Measurements from ENCODE around the gene CT47C1. TPM values are rescaled to one million over a fixed set of nuclear protein-coding genes. Genes with fewer than 3 reads are reported as not detected.
A peak's percentile ranks its signal among the peaks of the same experiment; 100 is the strongest.

The CT47C1 gene
- total RNA-seq, 4 donors from 2014 or later, result not detected

DNA sequence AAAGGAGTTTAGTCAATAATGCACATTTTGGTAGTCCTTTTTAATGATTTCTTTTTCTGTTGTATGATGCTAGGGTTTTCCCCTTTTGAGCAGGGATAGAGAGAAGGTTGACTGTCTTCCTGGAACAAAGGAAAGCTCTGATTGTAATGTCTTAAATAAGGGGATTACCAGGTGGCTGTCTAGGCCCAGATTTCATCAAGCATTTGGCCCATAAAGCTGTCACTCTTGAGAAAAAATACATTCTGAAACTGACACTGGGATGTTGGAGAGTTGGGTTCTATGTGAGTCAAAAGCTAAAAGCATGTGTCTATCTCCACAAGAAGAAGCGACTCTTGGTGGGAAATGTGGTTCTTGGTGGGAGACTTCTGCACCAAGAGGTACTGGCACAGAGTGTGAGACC, 28.4 kb downstream of the CT47C1 start:
- 85 to 100% methylated on average over 1 of the region's 1 CpG for WGBS, 2 donors
- H3K27me3 ChIP-seq, result no peaks in the 10 kb centered on the region
- no peaks in the 10 kb centered on the region for H3K4me1 ChIP-seq
- no peak overlapping the region for H3K4me3 ChIP-seq
- DNase-seq (ENCODE audit: low spot score in 2 of 2), result no peak
- no peaks in the 10 kb centered on the region for H3K9me3 ChIP-seq
- H3K36me3 ChIP-seq, result no peaks in the 10 kb centered on the region
- H3K27ac ChIP-seq, result no peak overlapping the region
- TF ChIP-seq EP300 (IDR thresholded peaks at IDR 0.05), result no peak
- no peak for TF ChIP-seq POLR2A (IDR thresholded peaks at IDR 0.05)
- TF ChIP-seq, protein P1, sequence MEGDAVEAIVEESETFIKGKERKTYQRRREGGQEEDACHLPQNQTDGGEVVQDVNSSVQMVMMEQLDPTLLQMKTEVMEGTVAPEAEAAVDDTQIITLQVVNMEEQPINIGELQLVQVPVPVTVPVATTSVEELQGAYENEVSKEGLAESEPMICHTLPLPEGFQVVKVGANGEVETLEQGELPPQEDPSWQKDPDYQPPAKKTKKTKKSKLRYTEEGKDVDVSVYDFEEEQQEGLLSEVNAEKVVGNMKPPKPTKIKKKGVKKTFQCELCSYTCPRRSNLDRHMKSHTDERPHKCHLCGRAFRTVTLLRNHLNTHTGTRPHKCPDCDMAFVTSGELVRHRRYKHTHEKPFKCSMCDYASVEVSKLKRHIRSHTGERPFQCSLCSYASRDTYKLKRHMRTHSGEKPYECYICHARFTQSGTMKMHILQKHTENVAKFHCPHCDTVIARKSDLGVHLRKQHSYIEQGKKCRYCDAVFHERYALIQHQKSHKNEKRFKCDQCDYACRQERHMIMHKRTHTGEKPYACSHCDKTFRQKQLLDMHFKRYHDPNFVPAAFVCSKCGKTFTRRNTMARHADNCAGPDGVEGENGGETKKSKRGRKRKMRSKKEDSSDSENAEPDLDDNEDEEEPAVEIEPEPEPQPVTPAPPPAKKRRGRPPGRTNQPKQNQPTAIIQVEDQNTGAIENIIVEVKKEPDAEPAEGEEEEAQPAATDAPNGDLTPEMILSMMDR (IDR thresholded peaks at IDR 0.05), result no peak

DNA sequence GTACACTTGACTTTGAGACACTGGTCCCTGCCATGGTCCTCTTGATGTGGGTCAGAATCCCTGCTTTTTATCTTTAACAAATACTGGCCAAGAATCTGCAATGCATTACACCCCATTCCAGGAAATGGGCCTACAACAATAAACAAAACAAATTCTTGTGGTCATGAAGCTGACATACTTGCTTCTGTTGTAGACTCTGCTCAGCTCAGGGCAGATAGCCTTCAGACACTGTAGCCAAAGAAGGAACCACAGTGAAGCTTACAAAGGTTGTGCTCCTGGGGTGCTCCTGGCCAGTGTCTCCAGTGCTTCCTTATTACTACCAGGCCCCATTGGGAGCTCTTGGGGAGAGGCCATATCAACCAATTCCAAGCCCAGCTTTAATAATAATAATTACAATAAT, 33.0 kb downstream of the CT47C1 start:
- no peak overlapping the region for H3K27ac ChIP-seq
- H3K4me3 ChIP-seq, result no peak overlapping the region
- TF ChIP-seq, protein P1 (IDR thresholded peaks at IDR 0.05), result no peak
- no peak for TF ChIP-seq POLR2A (IDR thresholded peaks at IDR 0.05)
- no peak for TF ChIP-seq EP300 (IDR thresholded peaks at IDR 0.05)
- H3K9me3 ChIP-seq, result no peaks in the 10 kb centered on the region
- H3K27me3 ChIP-seq, result peaks cover 0 to 14% of the 10 kb centered on the region in 2 donors
- no peaks in the 10 kb centered on the region for H3K36me3 ChIP-seq
- no peaks in the 10 kb centered on the region for H3K4me1 ChIP-seq
- no peak for DNase-seq (ENCODE audit: low spot score in 2 of 2)

DNA sequence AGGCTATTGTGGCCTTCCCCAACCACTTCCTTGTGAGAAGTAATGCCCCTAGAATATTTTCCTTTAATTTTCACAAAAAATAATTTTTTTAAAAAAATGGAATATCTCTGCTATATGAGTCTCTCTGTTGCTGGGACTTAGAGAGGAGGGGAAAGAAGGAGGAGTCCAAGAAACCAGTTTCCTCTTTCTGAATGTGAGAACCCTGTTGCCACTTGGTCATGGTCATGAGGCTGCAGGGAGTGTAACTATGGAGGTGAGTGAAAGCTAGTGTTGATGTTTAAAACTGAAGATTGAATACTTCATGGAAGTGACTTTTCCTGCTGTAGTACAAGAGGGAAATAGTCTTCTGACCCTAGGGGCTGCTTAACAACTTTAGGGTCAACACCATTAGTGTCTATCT, 34.4 kb downstream of the CT47C1 start:
- no peak for DNase-seq (ENCODE audit: low spot score in 2 of 2)
- TF ChIP-seq EP300 (IDR thresholded peaks at IDR 0.05), result no peak
- TF ChIP-seq POLR2A (IDR thresholded peaks at IDR 0.05), result no peak
- TF ChIP-seq, protein P1 (IDR thresholded peaks at IDR 0.05), result no peak
- Histone ChIP-seq H3K4me3 (no peak overlapping the region), H3K9me3 (no peaks in the 10 kb centered on the region), H3K27ac (no peak overlapping the region), H3K27me3 (peaks cover 0 to 14% of the 10 kb centered on the region in 2 donors), H3K4me1 (no peaks in the 10 kb centered on the region), H3K36me3 (no peaks in the 10 kb centered on the region)

DNA sequence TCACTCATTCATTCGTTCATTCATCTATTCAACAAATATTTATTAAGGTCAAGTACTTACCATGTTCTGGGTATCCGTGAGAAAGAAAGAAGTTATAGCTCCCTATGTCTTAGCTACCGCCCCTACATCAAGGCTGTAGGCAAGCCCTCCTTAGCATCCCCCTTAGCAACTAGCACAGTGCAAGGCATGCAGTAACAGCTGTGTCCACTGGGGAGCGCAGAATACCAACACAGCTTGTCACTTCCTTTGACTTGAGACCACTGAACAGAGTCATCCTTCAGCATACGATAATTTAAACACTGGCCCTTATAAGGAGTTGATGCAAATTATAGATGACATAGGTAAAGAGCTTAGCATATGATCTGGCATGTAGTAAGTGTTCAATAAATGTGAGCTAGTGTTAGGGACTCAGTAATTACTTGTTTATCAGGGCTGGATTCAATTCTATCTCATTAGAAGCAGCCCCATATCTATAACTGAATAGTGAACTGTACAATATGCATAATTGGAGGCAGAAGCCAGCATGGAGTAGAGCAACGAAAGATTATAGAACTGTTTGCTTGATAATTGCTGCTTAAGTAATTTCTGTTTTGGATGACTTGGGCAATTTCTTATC, 46.1 kb downstream of the CT47C1 start:
- H3K27ac ChIP-seq, result no peak overlapping the region
- 13 to 22% methylated on average over 6 of the region's 6 CpGs for WGBS, 2 donors
- TF ChIP-seq EP300 (IDR thresholded peaks at IDR 0.05) (no peak), POLR2A (IDR thresholded peaks at IDR 0.05) (no peak)
- TF ChIP-seq, protein P1 (IDR thresholded peaks at IDR 0.05), result peak; percentile 53 to 78 (median 59)
- H3K4me1 ChIP-seq, result no peaks in the 10 kb centered on the region
- H3K4me3 ChIP-seq, result no peak overlapping the region
- H3K9me3 ChIP-seq, result no peaks in the 10 kb centered on the region
- DNase-seq (ENCODE audit: low spot score in 2 of 2), result peak; percentile 14 to 51
- peaks cover 0 to 21% of the 10 kb centered on the region in 2 donors for H3K27me3 ChIP-seq
- no peaks in the 10 kb centered on the region for H3K36me3 ChIP-seq

DNA sequence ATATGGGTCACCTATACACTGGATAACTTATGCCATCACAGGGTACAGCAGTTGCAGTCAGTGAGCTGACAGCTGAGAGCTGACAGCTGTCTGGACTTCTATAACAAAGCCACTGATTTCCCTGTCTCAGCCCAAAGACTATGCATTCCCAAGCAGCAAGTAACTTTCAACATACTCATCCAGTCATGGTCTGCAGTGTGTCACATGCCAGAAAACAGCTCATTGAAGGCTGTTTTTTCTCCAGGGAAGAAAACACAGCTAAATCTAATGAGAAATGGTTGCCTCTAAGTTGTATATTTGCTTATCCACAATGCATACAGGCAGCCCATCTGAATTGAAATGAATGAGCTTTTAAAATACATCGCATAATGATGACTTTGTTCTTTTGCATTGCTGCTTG, 48.5 kb downstream of the CT47C1 start:
- DNase-seq (ENCODE audit: low spot score in 2 of 2), result no peak
- H3K27ac ChIP-seq, result no peak overlapping the region
- H3K27me3 ChIP-seq, result peaks cover 0 to 17% of the 10 kb centered on the region in 2 donors
- no peaks in the 10 kb centered on the region for H3K9me3 ChIP-seq
- H3K4me1 ChIP-seq, result no peaks in the 10 kb centered on the region
- WGBS, 2 donors, result 59 to 62% methylated on average over 1 of the region's 1 CpG
- no peak overlapping the region for H3K4me3 ChIP-seq
- H3K36me3 ChIP-seq, result no peaks in the 10 kb centered on the region
- TF ChIP-seq EP300 (IDR thresholded peaks at IDR 0.05), result no peak
- TF ChIP-seq, protein P1 (IDR thresholded peaks at IDR 0.05), result no peak
- TF ChIP-seq POLR2A (IDR thresholded peaks at IDR 0.05), result no peak

Other genes with a start within 250 kb of the CT47C1 start
- not detected for gene ZCCHC12, start 249.2 kb upstream of the CT47C1 start, total RNA-seq
- 10 to 100 TPM; 12.2 to 20.4 (median 19.2) TPM for gene LONRF3, start 98.4 kb upstream of the CT47C1 start, total RNA-seq
- not detected for gene KIAA1210, start 54.8 kb downstream of the CT47C1 start, total RNA-seq
- 100 to 1,000 TPM; 151 to 201 (median 169) TPM for gene PGRMC1, start 163.3 kb downstream of the CT47C1 start, total RNA-seq

Measured in tibial nerve (tissue), 4 donors.